SK-N-SH (cell line): ENCODE measurements around the gene CDH11. TPM values are rescaled to one million over a fixed set of nuclear protein-coding genes. Genes with fewer than 3 reads are reported as not detected.

ENCODE experiments used
- CTCF ChIA-PET: fragments of 300-600, 350-600 bp; formaldehyde crosslinking; extraction: SDS; loops from one replicate; lab custom pipeline; 2021; lab: Yijun Ruan, JAX
- POLR2A ChIA-PET: fragments of 350-600 bp; sonication (Branson Sonifier 250); formaldehyde crosslinking; extraction: SDS; loops from one replicate; lab custom pipeline; 2020; ENCODE audit warnings: antibody characterized with exemption, inconsistent platforms; lab: Yijun Ruan, JAX
- DNase-seq: peaks from one replicate; pipeline ENCODE4 v3.0.0; 2012
- H2AFZ ChIP-seq: fragments of 200-600 bp; sonication (generic); 2 replicates; pipeline ENCODE4 v1.8.1; 2016; ENCODE audit warnings: antibody characterized with exemption, mild to moderate bottlenecking, low read depth
- H3F3A ChIP-seq: fragments of 200-600 bp; sonication (generic); replicated peaks from 2 replicates; pipeline ENCODE3; 2016; ENCODE audit warnings: antibody characterized with exemption, mild to moderate bottlenecking; ENCODE audit not compliant: insufficient read depth
- H3K27ac ChIP-seq, 2 experiments: fragments of 200-500 bp in 1 of 2; fragments of 200-600 bp in 1 of 2; sonication (Bioruptor generic) in 1 of 2; sonication (generic), shearing (Covaris generic) in 1 of 2; 2 replicates each; pipeline versions ENCODE4 v1.5.1 to v1.6.1; 2014 to 2016; ENCODE audit warnings: low read depth in 2 of 2, inconsistent platforms in 1 of 2, low read length in 1 of 2, mild to moderate bottlenecking in 1 of 2, mixed read lengths in 1 of 2
- H3K27me3 ChIP-seq: fragments of 200-600 bp; sonication (generic), shearing (Covaris generic); 2 replicates; pipeline ENCODE4 v1.6.1; 2016; ENCODE audit warnings: mixed run types; ENCODE audit not compliant: insufficient read depth
- H3K36me3 ChIP-seq, 2 experiments: fragments of 200-500 bp in 1 of 2; fragments of 200-600 bp in 1 of 2; sonication (Bioruptor generic) in 1 of 2; sonication (generic) in 1 of 2; replicated peaks in 1 of 2; 2 replicates each; pipeline versions ENCODE3 to v1.5.1; 2014 to 2016; ENCODE audit warnings: low read length in 1 of 2, mild to moderate bottlenecking in 1 of 2; ENCODE audit not compliant: insufficient read depth in 2 of 2, control insufficient read depth in 1 of 2
- H3K4me1 ChIP-seq, 2 experiments: fragments of 200-500 bp in 1 of 2; fragments of 200-600 bp in 1 of 2; sonication (Bioruptor generic) in 1 of 2; sonication (generic), shearing (Covaris generic) in 1 of 2; 2 replicates each; pipeline versions ENCODE4 v1.5.1 to v1.6.1; 2014 to 2016; ENCODE audit warnings: low read depth in 1 of 2, low read length in 1 of 2, mixed run types in 1 of 2; ENCODE audit not compliant: insufficient read depth in 2 of 2, control insufficient read depth in 1 of 2
- H3K4me2 ChIP-seq: fragments of 200-600 bp; sonication (generic), shearing (Covaris generic); 2 replicates; pipeline ENCODE4 v1.6.1; 2017; ENCODE audit warnings: mixed run types
- H3K4me3 ChIP-seq, 2 experiments: fragments of 200-500 bp in 1 of 2; fragments of 200-600 bp in 1 of 2; sonication (Bioruptor generic) in 1 of 2; sonication (generic), shearing (Covaris generic) in 1 of 2; 2 replicates each; pipeline versions ENCODE4 v1.5.1 to v1.8.1; 2014 to 2016; ENCODE audit warnings: low read depth in 2 of 2, inconsistent platforms in 1 of 2, low read length in 1 of 2, mild to moderate bottlenecking in 1 of 2, mixed read lengths in 1 of 2, moderate library complexity in 1 of 2
- H3K79me2 ChIP-seq: fragments of 200-600 bp; sonication (generic); 2 replicates; pipeline ENCODE4 v1.8.1; 2017; ENCODE audit warnings: mild to moderate bottlenecking; ENCODE audit not compliant: insufficient read depth
- H3K9ac ChIP-seq: fragments of 200-600 bp; sonication (generic); 2 replicates; pipeline ENCODE4 v1.6.1; 2017; ENCODE audit warnings: mixed run types
- H3K9me2 ChIP-seq: fragments of 200-600 bp; sonication (generic); 2 replicates; pipeline ENCODE4 v1.6.1; 2017; ENCODE audit warnings: mixed run types
- H3K9me3 ChIP-seq: fragments of 200-600 bp; sonication (generic); 2 replicates; pipeline ENCODE4 v1.6.1; 2017; ENCODE audit warnings: mixed run types, mild to moderate bottlenecking, moderate library complexity
- H4K20me1 ChIP-seq: fragments of 200-600 bp; sonication (generic); 2 replicates; pipeline ENCODE4 v1.6.1; 2017; ENCODE audit warnings: mild to moderate bottlenecking, mixed run types; ENCODE audit not compliant: insufficient read depth
- FOSL2 ChIP-seq: IDR thresholded peaks from 2 replicates; pipeline ENCODE4 v1.4.0; 2012; ENCODE audit warnings: low read depth, mild to moderate bottlenecking, moderate library complexity, borderline replicate concordance
- FOXJ3 ChIP-seq: sonication (generic); formaldehyde crosslinking; IDR thresholded peaks from 2 replicates; pipeline ENCODE4 v1.5.1; 2020; ENCODE audit warnings: mild to moderate bottlenecking, missing genetic modification reagents
- GATA2 ChIP-seq: sonication (generic); formaldehyde crosslinking; IDR thresholded peaks from 2 replicates; pipeline ENCODE4 v1.5.0; 2020; ENCODE audit warnings: mild to moderate bottlenecking, missing genetic modification reagents
- MAX ChIP-seq: IDR thresholded peaks from 2 replicates; pipeline ENCODE4 v1.4.0; 2012; ENCODE audit warnings: low read depth
- MXI1 ChIP-seq: IDR thresholded peaks from 2 replicates; pipeline ENCODE4 v1.6.1; 2012; ENCODE audit warnings: mild to moderate bottlenecking, low read depth, low read length, improper control_type of control experiment
- NFIC ChIP-seq: IDR thresholded peaks from 2 replicates; pipeline ENCODE4 v1.4.0; 2012; ENCODE audit warnings: borderline replicate concordance
- NRF1 ChIP-seq: IDR thresholded peaks from 2 replicates; pipeline ENCODE4 v1.6.1; 2012; ENCODE audit warnings: low read depth, mild to moderate bottlenecking, low read length
- PBX3 ChIP-seq: IDR thresholded peaks from 2 replicates; pipeline ENCODE4; 2012
- RCOR1 ChIP-seq: fragments of 150-350 bp; IDR thresholded peaks from 2 replicates; pipeline ENCODE4 v1.6.1; 2017; ENCODE audit warnings: antibody characterized with exemption, low read length
- TCF12 ChIP-seq: IDR thresholded peaks from 2 replicates; pipeline ENCODE4 v1.4.0; 2012
- USF1 ChIP-seq: IDR thresholded peaks from 2 replicates; pipeline ENCODE4 v1.4.0; 2012; ENCODE audit warnings: low read depth, borderline replicate concordance
- ZBTB33 ChIP-seq: IDR thresholded peaks from 2 replicates; pipeline ENCODE4 v1.4.0; 2012; ENCODE audit warnings: low read depth, borderline replicate concordance
- WGBS: methylation state at CpG from one replicate; pipeline ENCODE4 v1.1.6; 2017; ENCODE audit warnings: low lambda C conversion rate; 5-methylcytosine and 5-hydroxymethylcytosine counted together
- polyA plus RNA-seq, 3 experiments: library from polyadenylated mRNA; depleted of rRNA; stranded (reverse); fragments of >200 nt; gene quantifications; 2 replicates each; pipeline ENCODE4 v1.2.3, GENCODE V29; 2012

The CDH11 gene
- polyA plus RNA-seq, 1 of the 3 experiments (the other 2 are of a cell fraction), result 269 TPM

- ChIA-PET CTCF (interaction anchor here (1.2 kb wide), 1 partner anchor 12 kb away, joined by 5 read pairs; no protein-coding TSS in a partner anchor), POLR2A (no interaction called here)
- H4K20me1 ChIP-seq, result peaks cover 99% of the 10 kb centered on the region
- H3K79me2 ChIP-seq, result peaks cover 100% of the 10 kb centered on the region
- no peak overlapping the region for H3K4me3 ChIP-seq
- peaks cover 16% of the 10 kb centered on the region for H3F3A ChIP-seq
- H3K9me3 ChIP-seq, result no peaks in the 10 kb centered on the region
- H3K4me2 ChIP-seq, result no peak overlapping the region
- no peaks in the 10 kb centered on the region for H3K9me2 ChIP-seq
- no peak overlapping the region for H2AFZ ChIP-seq
- peaks cover 28 to 73% of the 10 kb centered on the region in 2 experiments for H3K36me3 ChIP-seq
- peaks cover 6 to 21% of the 10 kb centered on the region in 2 experiments for H3K4me1 ChIP-seq
- 78% methylated on average over 5 of the region's 5 CpGs for WGBS
- DNase-seq, result peak; percentile 19
- H3K9ac ChIP-seq, result no peak overlapping the region
- no peak overlapping the region for H3K27ac ChIP-seq
- H3K27me3 ChIP-seq, result no peaks in the 10 kb centered on the region
- TF ChIP-seq FOXJ3 (0 out of 2 replicates have a peak, but pooled peaks have one; percentile 21), GATA2 (CRISPR knock-in tag) (0 out of 2 replicates have a peak, but pooled peaks have one; percentile 5), RCOR1 (0 out of 2 replicates have a peak, but pooled peaks have one; percentile 24), FOSL2 (no peak), NRF1 (no peak)
Measured at GRCh38 chr16:65111306-65111705, 10.6 kb downstream of the CDH11 start.

- H3K4me1 ChIP-seq, result peaks cover 4 to 6% of the 10 kb centered on the region in 2 experiments; a peak in 3 of 4 replicates
- H3K27me3 ChIP-seq, result no peaks in the 10 kb centered on the region
- peaks cover 21% of the 10 kb centered on the region for H3F3A ChIP-seq
- H3K4me3 ChIP-seq, result no peak overlapping the region
- H3K36me3 ChIP-seq, result peaks cover 12 to 57% of the 10 kb centered on the region in 2 experiments
- TF ChIP-seq PBX3 (peak; percentile 57; the same call in 1 of the 2 replicates), USF1 (peak; percentile 41; the same call in 1 of the 2 replicates), MXI1 (no peak), NFIC (peak; percentile 50), ZBTB33 (no peak), MAX (no peak), TCF12 (peak; percentile 65)
- TF ChIP-seq, all 33 proteins: peak for 4
- Histone ChIP-seq H3K27ac (peak overlapping the region in 1 of 2 experiments; percentile 77; a peak in 2 of 4 replicates), H4K20me1 (peaks cover 98% of the 10 kb centered on the region), H3K9me2 (no peaks in the 10 kb centered on the region), H3K4me2 (no peak overlapping the region), H2AFZ (no peak overlapping the region), H3K9me3 (no peaks in the 10 kb centered on the region), H3K9ac (no peak overlapping the region; the same call in 1 of the 2 replicates), H3K79me2 (peaks cover 100% of the 10 kb centered on the region)
- ChIA-PET POLR2A (no interaction called here), CTCF (interaction anchor here (1.0 kb wide), 1 partner anchor 11 kb away, joined by 3 read pairs; no protein-coding TSS in a partner anchor)
- 54% methylated on average over 3 of the region's 3 CpGs for WGBS
- DNase-seq, result no peak
Measured at GRCh38 chr16:65106757-65107156, 15.1 kb downstream of the CDH11 start.
